Pons (tissue), 1 donor: ENCODE measurements around the gene ARHGEF33.
"Not testable (repeated sequence)": the region's sequence is repeated elsewhere in the genome, so short reads cannot be mapped to it uniquely, and the experiment has no call there.

Experiments
- DNase-seq: peaks from one replicate; pipeline ENCODE4 v3.0.0-alpha.2; 2016; ENCODE audit warnings: low spot score

Gene ARHGEF33

GRCh38 chr2:38909872-38910271 is 20.2 kb downstream of the ARHGEF33 start:
- DNase-seq = no peak

GRCh38 chr2:38911191-38911590 is 21.5 kb downstream of the ARHGEF33 start:
- DNase-seq = no peak

GRCh38 chr2:38912619-38913018 is 22.9 kb downstream of the ARHGEF33 start:
- DNase-seq = no peak

GRCh38 chr2:38922389-38922788 is 32.7 kb downstream of the ARHGEF33 start:
- DNase-seq = no peak

- DNase-seq = no peak
Measured at GRCh38 chr2:38922902-38923301, 33.2 kb downstream of the ARHGEF33 start.

- DNase-seq = no peak
Measured at GRCh38 chr2:38925982-38926381, 36.3 kb downstream of the ARHGEF33 start.

- no peak for DNase-seq
Measured at GRCh38 chr2:38930600-38930999, 40.9 kb downstream of the ARHGEF33 start.

GRCh38 chr2:38932586-38932985 is 42.9 kb downstream of the ARHGEF33 start:
- DNase-seq = no peak

GRCh38 chr2:38933653-38934052 is 44.0 kb downstream of the ARHGEF33 start:
- no peak for DNase-seq

GRCh38 chr2:38934742-38935141 is 45.1 kb downstream of the ARHGEF33 start:
- no peak for DNase-seq

GRCh38 chr2:38935568-38936172 is 46.0 kb downstream of the ARHGEF33 start:
- DNase-seq = no peak

GRCh38 chr2:38936516-38936915 is 46.8 kb downstream of the ARHGEF33 start:
- not testable (repeated sequence) for DNase-seq

- no peak for DNase-seq
Measured at GRCh38 chr2:38937548-38937947, 47.9 kb downstream of the ARHGEF33 start.

- DNase-seq = no peak
Measured at GRCh38 chr2:38940746-38941145, 51.1 kb downstream of the ARHGEF33 start.

- DNase-seq = no peak
Measured at GRCh38 chr2:38943784-38944183, 54.1 kb downstream of the ARHGEF33 start.

GRCh38 chr2:38945372-38945771 is 55.7 kb downstream of the ARHGEF33 start:
- DNase-seq = no peak

- no peak for DNase-seq
Measured at GRCh38 chr2:38945911-38946310, 56.2 kb downstream of the ARHGEF33 start.

GRCh38 chr2:38947241-38948239 is 57.9 kb downstream of the ARHGEF33 start:
- peak; percentile 83 for DNase-seq

- no peak for DNase-seq
Measured at GRCh38 chr2:38948387-38948882, 58.8 kb downstream of the ARHGEF33 start.

GRCh38 chr2:38948995-38949394 is 59.3 kb downstream of the ARHGEF33 start:
- DNase-seq = peak; percentile 56

GRCh38 chr2:38951766-38952165 is 62.1 kb downstream of the ARHGEF33 start:
- DNase-seq = no peak

GRCh38 chr2:38957972-38958371 is 68.3 kb downstream of the ARHGEF33 start:
- DNase-seq = no peak

- DNase-seq = no peak
Measured at GRCh38 chr2:38959466-38959865, 69.8 kb downstream of the ARHGEF33 start.
